NCI-H524 treated with DMSO at 0.1 percent for 48 hours (cell line): ENCODE data around the gene HPSE2.

Experiments used
- DNase-seq: peaks from one replicate; lab custom pipeline; 2025; lab: John Stamatoyannopoulos, UW

Gene HPSE2

DNA sequence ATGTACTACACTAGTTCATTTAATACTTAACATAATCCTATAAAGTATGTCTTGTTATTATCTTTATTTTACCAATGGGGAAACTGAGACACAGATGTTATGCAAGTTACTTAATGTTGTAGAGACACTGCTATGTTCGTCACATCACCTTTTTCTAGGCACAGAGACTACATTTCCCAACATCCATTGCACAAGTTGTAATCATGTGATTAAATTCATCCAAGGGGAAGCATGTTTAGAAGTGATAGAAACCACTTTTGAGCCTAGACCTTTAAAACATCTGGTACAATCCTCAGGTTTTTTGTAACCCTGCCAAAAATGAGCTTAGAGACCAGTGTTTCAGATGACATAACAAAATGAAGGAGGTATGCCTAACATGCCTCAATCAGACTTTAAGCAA, 402.1 kb downstream of the HPSE2 start:
- no peak for DNase-seq

DNA sequence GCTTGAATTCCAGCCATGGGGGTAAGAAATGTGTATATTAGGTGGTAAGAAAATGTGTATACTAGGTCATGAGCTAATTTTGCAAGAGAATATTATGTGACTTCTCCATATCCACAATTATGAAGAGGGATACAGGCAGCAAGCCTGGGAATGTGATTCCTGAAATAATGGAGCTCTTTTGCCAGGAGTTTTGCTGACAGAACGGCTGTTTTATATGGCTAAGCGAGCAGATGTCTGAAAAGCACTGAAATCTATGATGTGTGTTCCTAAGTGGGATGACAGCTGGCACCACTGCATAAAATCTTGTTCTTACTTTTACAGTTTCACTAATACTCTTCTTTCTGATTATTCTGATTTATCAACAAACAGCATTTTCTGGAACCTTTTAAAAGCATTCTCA, 402.9 kb downstream of the HPSE2 start:
- DNase-seq = no peak

DNA sequence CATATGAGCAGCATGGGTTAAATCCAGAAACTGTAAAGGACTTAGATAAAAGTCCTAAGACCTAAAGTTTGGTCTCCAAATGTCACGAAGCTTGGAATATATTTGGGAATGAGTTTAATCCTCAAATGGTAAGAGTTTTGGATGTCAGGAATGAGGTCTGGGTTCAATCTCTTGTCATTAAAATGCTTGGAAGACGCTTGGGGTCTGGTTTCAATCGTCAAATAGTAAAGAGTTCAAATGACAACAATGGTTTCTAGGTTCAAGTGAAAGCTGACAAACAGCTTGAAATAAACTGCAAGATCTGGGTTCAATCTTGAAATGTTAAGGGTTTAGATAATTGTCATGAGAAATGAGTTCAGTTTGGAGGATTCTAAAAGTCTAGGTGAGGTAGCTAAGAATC, 403.5 kb downstream of the HPSE2 start:
- DNase-seq = no peak

DNA sequence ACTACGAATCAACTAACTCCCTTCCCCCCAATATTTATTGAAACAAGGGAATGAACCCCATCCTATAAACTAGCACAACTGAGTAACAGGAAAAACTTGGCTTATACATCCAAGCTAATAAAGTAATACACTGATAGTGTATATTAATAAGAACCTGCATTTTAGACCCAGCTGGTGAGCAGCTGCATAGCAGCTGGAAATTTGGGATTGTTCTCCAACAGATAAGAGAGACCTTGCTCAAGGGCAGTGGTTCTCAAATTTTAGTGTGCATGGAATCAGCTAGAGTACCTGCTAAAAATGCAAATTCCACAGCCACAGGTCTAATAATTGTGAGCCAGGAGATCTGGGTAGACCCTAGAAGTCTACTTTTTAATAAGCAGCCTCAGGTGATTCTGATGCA, 404.3 kb downstream of the HPSE2 start:
- no peak for DNase-seq

DNA sequence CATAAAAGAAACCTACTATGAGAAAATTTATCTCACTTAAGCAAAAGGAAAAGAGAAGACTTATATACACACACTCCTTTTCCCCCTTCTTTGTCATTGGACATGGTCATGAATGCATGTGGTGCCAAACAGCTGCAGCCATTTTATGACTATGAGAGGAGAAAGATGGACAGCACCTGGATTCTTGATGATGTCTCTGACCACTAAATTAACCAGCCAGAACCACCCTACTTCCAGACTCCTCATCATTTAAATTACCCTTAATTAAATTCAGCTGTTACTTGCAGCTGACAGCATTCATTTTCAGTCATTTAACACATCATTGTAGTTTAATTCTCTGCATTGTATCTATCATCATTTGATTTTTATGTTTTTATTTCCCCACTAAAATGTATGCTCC, 409.9 kb downstream of the HPSE2 start:
- no peak for DNase-seq

DNA sequence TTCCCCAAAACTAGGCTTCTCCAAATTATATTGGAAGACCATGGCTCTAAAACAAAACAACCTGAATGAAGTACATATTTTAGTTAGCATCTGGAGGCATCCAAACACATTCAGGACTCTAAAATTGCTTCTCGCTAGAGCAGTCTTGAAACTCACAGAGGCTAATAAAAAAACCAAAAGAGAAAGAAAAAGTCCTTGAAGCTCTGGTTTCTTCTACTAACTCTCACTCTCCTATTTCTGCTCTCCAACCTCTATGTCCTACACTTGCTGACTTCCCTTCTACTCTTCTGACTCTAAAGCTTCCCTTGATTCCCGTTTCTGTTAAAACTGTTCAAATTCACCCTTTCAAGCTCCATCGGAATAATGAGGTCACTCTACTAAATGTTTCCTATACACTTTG, 418.3 kb downstream of the HPSE2 start:
- DNase-seq = no peak

DNA sequence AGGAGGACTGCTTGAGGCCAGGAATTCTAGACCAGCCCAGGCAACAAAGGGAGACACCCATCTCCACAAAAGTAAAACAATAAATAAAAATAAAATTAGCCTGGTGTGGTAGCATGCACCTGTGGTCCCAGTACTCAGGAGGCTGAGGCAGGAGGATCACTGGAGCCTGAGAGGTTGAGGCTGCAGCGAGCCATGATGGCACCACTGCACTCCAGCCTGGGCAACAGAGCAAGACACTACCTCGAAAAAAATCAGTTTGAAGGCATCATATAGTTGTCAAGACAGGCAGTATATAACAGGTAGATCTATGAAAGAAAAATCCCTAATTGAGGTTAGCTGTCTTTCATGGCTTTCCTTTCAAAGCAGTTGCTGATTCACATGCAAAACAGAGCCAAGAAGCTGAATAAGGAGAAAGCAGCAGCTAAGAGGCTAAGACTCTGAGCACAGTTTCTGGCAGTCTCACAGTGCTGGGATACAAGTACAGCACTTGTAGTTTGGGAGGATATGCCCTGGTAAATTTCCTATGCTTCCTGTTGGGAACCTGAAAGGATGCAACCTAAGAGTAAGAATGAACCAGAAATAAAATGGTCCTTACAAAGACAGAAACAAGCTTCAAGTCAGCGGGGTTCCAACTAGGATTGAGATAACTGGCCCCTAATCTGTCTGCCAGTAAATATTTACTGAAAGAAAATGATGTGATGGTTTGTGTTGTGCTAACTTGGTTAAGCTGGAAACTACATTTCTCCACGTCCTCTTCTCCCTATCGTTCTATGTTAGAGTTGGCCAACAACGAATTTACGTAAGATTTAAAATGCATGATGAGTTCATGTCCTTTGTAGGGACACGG, 420.4 kb downstream of the HPSE2 start:
- DNase-seq = no peak

DNA sequence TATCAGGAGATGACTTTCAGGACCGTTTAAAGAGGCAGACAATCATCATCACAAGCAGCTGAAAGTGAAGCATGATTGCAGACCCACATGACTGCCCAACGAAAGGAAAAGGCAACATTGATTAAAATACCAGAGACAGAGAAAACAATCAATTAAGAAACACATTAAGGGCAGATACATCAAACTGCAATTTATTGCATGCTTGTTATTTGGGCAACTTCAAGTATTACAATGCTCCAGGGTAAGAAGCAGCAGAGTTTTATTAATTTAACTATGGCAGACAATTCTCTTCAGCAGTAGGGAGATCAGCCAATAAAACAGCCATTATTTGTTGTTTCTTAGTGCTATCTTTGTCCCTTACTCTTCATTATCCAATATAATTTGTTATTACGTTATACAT, 421.2 kb downstream of the HPSE2 start:
- DNase-seq = no peak

DNA sequence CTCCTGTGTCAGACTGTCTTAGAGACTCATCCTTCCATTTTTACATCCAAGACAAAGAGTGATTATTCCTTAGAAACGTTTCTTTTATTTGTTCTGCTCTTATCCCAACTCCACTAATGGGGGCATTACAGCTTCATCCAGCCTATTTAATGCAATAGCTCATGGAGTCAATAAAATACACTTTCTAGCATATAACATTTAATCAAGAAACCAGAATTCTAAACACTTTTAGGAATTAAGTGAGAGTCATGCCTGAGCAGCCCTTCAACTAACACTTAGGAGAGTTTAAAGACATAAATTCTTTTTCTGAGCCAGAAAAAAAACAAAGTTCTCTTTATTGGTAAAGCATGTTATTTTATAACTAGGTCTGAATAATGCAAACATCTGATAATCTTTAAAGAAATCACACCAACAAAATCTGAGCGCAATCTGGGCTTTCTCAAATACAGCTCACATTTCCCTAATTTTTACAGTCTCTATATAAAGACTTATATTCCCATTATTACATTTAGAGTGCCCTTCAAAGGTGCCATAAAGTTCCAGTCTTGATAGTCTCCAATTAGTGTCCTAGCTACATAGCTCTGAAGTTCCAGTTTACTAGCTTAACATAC, 427.3 kb downstream of the HPSE2 start:
- no peak for DNase-seq

DNA sequence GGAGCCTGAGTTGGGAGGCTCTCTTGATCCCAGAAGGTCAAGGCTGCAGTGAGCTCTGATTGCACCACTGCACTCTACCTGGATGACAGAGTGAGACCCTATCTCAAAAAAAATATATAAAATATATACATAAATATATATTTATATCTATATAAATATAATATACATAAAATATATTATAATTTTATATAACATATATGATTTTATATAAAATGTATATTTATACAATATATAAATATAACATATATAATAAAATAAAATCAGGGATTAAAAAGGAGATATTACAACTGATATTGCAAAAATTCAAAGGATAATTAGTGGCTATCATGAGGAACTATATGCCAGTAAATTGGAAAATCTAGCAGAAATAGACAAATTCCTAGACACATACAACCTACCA, 435.4 kb downstream of the HPSE2 start:
- no peak for DNase-seq

DNA sequence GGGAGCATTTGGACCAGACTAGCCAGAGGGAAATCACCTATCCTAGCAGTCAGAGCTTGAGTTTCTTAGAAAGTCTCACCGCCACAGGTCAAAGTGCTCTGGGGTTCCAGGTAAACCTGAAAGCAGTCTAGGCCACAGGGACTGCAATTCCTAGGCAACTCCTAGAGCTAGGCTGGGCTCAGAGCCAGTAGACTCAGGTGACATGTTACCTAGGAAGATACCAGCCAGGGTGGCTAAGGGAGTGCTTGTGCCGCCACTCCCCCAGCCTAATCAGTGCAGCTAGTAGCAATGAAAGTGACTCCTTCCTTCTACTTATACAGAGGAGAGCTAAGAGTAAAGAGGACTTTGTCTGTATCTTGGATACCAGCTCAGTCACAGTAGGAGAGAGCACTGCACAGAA, 440.2 kb downstream of the HPSE2 start:
- DNase-seq = no peak

DNA sequence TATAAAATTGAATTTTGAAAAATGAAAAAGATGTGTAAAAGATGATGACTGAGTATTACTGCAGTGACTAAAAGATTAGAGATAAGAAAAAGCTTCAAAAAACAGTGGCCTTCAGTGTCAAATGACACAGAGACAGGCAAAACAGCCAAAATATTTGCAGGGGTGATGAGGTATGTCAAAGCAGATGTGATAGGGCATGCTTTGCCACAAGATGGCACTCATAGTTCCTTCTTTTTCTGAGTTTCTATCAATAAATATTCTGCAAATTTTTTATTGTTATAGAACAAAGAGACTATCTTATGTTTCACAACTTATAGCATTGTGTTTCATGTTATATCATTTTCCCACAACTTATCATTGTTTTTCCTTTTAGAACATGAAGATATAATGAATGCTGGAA, 444.8 kb downstream of the HPSE2 start:
- DNase-seq = no peak

DNA sequence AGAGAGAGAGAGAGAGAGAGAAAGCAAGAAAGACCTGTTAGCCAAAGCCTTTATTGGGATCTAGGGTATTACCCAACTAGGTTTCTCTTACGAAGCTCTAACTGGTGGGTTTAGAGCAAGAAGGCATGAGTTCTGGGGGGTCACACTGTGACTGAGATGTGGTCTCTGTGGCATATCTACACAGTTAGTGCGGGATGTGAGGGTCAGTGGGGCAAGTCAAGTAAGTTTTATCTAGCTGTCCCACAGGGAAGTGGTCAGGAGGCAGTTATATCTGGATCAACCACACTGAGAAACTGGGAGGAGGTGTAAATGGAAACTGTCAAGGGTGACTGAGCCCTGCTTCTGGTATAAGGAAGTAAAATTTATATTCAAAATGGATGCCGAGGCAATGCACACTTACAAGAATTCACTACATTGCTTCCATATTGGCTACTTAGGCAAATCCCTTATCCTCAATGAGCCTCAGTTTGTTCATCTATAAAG, 457.3 kb downstream of the HPSE2 start:
- DNase-seq = no peak

DNA sequence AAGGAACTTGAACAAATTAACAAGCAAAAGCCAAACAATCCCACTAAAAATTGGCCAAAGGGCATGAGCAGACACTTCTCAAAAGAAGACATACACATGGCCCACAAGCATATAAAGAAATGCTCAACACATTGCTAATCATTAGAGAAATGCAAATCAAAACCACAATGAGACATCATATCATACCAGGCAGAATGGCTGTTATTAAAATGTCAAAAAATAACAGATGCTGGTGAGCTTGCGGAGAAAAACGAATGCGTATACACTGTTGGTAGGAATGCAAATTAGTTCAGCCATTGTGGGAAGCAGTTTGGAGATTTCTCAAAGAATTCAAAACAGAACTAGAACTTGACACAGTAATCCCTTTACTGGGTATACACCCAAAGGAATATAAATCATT, 477.2 kb downstream of the HPSE2 start:
- no peak for DNase-seq

DNA sequence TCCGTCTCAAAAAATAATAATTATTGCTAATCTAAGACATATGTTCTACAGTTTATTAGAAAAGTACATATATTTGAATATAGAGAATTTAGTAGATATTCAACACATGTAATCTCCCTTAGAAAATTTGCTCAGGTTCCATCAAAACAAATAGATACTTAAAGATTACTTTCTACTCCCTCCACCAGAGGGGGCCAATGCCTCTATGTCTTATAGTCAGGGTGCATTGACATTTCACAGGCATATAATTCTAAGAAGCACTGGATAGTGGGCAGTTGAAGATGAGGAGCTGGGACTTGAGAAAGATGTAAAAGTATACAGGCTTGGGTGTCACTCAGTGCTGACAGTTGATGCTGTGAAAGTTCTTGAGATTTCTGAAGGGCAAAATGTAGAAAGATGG, 487.4 kb downstream of the HPSE2 start:
- no peak for DNase-seq

DNA sequence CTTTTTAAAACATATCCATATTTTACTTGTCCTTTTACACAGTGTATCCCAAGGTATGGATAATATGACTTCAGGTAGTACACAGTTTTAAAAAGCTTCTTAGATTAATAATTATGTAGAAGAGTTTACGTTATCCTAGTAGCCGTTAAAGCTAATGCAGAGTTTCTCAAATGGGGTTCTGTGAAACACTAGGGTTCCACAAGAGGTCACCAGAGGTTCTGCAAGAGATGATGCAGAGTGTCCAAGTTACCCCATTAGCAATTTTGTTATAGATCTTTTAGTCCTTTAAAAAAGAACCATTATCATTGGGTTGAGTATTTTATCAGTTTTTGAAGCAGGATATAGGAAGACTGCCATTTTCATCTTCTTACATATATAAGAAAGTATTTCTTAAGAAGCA, 490.0 kb downstream of the HPSE2 start:
- no peak for DNase-seq

DNA sequence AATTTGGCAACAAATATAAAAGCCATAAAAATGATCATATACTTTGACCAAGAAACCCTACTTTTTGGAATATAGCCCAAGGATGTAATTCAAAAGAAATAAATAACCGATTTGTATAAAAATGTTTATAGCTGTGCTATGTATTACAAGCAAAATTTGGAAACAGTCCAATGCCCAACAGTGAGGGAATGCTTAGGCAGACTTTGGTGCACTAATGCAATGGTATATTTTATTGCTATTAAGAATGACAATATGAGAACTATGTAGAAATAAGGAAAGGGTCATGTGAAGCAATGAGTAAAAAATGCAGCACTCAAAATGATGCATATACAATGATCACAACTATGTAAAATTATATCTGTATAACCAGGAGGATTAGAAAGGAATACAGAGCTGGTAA, 515.1 kb downstream of the HPSE2 start:
- no peak for DNase-seq

DNA sequence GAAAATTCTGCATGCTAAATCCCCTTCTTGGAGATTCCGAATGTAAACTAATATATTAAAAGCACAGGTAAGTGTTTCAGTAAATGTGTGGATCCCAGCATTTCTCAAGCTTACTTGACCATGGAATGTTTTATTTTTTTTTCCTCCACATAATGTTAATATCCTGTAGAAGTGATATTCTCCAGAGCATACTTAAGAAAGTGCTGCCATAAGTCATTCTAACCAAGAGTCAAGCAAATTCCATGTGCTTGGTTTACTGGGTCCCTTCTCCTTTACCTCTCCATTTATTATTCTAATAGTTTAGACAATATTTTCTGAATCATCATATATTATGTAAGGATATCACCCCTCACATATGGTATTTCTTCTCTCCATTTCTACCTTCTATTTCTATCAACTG, 522.1 kb downstream of the HPSE2 start:
- no peak for DNase-seq

DNA sequence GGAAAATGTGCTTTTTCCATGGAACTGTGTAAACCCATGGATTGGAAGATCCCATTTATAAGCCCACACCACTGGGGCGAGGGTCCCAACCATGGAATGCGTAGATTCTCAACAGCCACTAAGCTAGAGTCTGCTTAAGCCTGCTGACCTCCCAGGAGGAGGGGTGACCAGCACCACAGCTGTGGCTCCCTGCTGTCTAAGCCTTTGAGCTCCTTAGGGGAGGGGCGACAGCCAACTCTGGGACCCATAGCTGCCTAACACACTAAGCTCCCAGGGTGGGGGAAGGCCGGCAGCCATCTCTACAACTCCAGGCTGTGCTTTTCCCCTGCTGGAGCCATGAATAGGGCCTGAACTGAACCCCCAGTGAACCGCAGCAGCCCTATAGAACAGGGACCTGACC, 539.1 kb downstream of the HPSE2 start:
- DNase-seq = no peak

DNA sequence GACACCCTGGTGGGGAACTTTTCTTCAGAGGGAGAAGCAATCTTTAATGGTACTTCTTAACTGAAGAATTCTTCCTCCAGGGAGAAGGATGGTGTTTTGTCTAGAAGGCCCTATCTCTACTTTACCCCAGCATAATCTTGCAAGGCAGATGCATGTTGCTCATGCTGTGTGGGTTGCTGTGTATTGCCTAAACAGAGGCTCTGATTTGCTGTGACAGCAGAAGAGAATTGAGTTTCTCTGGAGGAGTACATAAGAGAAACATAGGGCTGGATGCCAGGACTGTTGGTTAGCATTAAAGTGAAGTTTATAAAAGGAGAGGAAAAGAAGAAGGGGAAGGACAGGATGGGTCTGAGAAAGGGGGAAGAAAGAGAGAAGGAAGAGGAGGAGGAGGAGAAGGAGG, 540.8 kb downstream of the HPSE2 start:
- no peak for DNase-seq

DNA sequence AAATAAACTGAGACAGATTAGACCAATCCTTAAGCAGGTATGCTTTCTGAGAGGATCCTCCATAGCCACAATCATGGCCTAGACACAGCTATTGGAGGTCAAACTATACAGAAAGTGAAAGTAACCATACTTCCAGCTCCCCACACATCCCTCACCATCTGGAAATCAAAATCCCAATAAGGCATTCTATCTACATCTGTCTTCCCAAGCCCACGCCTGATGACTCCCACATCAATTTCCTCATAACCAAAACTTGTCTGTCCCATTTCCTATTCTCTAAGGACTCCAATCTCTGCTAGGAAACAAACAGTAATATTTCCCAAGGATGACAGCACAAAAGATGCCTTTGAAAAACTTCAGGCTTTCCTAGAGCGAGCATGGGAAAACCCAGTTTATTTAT, 541.6 kb downstream of the HPSE2 start:
- no peak for DNase-seq

DNA sequence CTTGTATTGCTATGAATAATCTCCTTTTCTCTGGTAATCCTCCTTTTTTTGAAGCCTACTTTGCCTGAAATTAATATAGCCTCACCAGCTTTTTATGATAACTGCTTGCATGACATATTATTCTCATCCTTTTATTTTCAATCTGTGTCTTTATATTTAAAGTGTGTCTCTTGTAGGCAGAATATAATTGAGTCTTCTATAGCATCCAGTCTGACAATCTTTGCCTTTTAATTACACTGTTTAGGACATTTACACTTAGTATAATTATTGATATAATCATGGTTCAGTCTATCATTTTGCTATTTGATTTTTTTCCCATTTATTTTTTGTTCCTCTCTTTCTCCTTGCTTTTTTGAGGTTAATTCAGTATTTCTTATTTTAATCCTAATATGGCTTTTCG, 548.0 kb downstream of the HPSE2 start:
- no peak for DNase-seq

DNA sequence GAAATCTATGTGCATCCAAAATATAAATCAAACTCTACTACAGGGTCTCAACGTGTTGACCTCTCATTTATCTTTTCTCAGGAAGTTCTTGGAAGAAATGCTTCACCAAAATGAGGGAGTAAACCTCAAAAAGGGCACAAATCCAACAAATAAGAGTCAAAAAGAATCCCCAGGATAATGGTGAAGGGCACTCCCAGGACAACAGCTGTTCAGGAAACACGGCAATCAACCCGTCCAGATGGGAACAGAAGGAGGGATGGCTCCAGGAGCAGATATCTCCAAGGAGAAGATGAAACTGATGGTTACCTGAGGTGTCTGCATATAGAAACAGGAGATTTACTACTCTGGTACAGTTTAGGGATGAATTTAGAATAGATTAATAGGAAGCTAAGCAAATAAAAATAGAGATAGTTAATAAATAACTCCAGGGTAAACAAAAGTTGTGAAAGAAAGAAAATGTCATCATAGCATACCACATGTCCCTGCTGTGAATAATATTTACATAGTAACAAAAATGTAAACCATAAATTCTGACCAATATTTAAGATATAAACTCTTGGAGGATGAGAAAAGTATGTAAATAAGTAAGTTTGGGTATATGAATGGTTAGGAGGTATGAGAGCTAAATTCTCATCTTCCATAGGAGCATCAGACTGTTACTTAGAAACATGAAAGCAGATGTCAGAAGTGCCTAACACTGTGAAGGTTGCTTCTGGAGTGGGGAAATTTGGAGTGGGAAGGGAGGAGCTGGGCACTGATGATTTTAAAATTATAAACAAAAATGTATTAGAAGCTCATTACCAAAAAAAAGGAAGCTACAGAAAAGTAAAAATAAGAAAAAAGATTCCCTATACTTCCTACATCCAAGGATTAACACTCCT, 551.4 kb downstream of the HPSE2 start:
- DNase-seq = no peak
